HG03520 (cell line): ENCODE data around the gene EBF3.

Experiments
- ATAC-seq: cut with Tn5 transposase; IDR thresholded peaks from one replicate; pipeline ENCODE4 v1.9.1; 2021; ENCODE audit warnings: mild to moderate bottlenecking, moderate library complexity; ENCODE audit not compliant: unreplicated experiment

EBF3 gene

GRCh38 chr10:129971381-129972144 lies 7.5 kb upstream of the EBF3 start:
- ATAC-seq, result no peak

DNA sequence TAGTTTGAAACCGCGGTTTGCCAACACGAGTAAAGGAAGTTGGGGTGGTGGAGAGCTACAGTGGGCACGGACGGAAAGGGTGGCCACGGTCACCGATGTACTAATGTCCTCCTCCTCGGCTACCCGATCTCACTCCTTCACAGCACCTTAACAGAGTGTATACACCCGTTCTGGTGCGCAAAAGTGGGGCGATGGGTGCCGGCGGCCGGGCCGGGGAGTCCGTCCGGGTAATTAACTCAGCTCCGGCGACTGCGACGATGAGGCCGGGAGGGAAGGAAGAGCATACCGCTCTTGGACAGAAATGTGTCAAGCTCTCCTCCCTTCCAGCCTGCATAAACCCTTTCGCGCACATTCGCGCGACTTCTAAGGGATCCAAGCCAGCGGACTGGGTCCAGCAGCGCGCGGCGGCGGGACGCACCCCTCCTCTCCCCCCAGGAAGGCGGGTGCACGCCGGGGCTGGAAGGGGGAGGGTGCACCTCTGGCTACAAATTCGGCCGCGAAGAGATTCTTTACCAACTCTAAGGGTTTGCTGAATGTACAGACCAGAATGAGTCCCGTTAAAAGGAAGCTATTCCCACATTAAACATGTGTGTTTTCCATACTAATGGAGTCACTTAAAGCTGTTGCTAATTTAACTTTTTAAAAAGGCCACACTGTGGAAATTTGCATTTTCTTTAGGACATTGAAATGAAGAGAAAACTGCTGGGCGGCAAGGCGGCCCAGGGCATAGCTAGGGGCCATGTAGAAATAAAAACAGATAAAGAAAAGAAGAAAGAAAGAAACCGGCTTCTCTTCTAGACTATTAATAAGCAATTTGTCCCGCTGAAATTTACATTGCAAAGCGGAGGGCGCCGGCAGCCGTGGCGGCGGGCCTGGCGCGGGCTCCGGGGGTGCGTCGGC lies 6.6 kb upstream of the EBF3 start:
- no peak for ATAC-seq

- no peak for ATAC-seq
Measured at GRCh38 chr10:129969911-129970464, 5.9 kb upstream of the EBF3 start.

DNA sequence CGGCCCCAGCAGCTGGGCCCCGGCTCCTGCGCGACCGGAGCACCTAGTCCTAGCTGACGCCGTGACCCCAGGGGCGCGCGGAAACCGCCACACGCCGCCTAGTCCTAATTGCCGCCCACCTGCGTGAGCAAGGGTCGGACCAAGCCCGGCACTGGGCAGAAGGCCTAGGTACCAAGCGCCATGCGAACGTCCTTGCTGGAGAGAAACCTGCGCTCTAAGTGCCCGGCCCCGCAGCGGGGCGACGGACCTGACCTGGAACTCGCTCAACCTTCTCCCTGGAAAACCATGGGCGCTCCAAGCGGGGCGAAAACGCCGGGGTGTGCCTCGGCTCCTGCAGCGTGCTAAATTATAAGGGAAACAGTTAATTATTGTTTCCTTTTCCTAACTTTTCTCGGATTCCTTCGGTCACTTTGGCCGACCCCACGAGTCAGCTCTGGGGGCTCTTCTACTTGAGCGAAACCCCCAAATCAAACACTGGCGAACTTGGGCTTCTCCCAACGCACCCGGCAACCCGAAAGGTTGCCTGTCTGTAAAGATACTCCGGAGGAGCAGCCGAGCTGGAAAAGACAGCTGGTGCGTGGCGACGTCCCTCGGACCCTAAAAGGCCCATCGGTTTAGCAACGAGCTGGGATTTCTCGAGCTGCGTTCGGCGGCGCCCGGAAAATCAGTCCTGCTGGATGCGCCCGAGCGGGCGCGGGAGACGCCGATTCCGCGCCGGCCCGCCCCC lies 5.3 kb upstream of the EBF3 start:
- no peak for ATAC-seq

DNA sequence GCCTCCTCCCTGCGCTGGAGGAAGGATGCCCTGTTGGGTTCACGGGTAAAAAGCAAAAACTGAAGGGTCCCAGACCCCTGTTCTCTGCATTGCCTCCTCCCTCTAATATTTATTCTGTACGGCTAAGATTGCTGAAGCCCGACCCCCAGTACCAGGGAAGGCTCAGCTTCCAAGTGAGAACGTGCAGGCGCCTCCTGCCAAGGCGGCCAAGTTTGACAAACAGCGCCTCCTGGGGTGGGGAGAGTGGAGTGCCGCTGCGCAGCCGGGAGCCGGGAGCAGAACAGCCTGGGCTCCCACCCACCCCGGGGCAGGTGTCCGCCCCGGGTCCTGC lies 4.7 kb upstream of the EBF3 start:
- no peak for ATAC-seq

DNA sequence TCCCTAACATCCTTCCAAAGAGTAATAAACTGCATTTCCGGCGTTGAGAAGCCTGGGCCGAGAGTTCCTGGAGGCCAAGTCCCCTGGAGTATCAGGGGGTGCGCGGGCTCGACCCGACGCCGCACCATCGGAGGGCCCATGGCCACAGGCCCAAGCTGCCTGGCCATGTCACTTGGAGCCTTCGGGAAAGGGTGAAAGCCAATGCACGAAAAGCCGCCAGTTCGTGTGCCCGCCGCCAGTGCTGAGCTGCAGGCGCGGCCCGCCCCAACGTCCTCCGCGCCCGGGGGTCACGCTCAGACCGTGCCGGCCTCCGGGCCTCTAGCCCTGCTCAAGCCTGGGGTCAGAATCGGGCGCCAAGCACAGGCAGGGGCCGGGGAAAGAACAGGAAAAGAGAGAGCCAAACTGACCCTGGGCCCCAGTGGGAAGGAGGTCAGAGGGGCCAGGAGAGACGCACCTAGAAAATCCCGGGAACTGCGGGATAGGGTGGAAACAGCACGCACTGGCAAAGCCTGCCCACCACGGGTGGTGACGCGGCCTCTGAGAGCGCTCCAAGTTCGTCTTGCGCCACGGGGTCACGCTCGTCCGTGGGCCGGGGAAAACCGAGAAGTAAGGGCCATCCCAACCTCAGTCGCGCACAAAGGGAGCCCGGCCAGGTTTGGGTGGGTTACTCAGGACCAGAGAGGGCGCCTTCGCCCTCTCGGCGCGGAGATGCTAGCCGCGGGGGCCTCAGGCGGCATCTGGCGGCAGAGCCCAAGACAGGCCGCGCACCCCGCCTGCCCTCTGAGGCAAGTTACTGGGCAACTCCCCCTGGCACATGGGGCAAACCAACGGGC lies 4.2 kb upstream of the EBF3 start:
- ATAC-seq, result no peak

DNA sequence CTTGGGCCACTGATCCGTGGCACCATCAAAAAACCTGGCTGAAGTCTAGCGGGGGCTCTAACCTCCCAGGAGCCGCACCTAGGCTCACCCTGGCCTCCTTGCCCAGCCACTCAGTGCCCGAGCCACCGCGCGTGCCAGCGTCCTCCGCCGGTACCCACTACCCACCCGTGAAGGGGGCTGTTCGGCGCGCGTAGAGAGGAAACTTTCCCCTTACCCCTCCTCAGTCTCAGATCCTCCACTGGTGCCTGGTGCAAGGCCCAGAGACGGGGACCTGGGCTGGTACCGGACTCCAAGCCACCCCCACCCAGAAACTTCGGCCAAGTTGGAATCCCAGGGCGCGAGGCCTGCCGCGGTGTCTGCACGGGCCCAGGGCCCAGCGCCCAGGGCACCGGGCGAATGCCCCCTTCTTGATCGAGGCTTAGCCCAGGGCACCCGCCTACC lies 3.5 kb upstream of the EBF3 start:
- ATAC-seq, result no peak

GRCh38 chr10:129966889-129967578 lies 3.0 kb upstream of the EBF3 start:
- no peak for ATAC-seq

DNA sequence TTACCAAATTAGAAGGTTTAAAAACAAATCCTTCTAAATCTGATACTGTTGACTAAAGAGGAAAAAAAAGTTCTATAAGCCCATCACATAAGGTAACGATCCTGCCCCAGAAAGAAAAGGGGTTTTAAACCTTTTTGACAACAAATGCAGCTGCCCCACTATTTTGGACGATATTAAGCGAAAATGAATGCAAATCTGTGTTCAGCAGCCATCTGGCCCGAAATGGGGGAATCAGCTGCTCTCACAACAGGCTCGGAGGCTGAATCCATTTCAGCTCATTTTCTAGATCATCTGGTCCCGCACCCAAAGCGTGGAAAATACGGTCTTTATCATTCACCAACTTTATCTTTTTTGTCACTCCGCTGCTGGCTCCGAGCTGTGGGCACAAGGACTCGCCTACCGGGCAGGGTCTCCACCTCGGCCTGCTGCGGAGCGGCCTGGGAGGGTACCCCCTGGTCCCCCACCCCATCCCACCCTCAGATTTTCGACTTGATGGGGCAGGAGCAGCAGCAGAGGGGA lies 2.4 kb upstream of the EBF3 start:
- no peak for ATAC-seq

- ATAC-seq, result no peak
Measured at GRCh38 chr10:129965959-129966358, 1.9 kb upstream of the EBF3 start.

- ATAC-seq, result no peak
Measured at GRCh38 chr10:129965425-129965808, 1.3 kb upstream of the EBF3 start.

DNA sequence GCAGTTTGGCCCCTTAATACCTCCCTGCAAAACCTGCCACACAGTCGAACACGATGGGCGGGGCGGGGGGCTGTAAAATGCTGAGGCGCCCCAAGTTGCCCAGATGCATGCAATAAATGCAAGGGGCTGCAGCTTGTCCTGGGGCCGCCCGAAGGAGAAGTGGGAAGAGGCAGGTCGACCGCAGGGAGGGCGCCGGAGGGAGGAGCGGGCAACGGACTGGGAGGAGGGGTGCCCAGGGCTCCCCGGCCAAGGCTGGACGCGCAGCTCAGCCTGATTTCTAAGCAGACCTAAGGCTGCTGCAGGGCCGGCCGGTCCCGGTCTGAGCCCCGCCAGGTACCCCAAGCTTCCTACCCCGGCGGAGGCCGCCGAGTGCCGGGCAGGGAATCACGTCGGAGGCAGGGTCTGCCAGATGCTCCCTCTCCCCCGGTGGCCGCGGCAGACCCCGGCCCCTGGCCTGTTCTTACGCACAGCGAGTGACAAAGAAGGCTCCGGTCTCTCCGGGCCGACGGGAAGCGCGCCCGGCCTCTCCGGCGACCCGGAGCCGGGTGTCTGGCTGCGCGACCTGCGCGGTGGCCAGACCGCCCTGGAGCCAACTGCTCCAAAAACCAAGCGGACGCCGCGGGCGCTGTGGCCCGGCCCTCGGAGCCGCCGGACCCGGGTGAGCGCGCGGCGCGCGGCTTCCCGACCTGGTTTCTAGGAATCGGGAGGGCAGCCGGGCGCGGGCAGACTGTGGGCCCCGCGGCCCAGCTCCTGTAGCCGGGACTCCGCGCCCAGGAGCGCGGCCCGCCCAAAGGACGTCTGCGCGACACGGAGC lies 744 bp upstream of the EBF3 start:
- ATAC-seq, result no peak

- no peak for ATAC-seq
Measured at GRCh38 chr10:129962872-129963640, 1.0 kb downstream of the EBF3 start.

DNA sequence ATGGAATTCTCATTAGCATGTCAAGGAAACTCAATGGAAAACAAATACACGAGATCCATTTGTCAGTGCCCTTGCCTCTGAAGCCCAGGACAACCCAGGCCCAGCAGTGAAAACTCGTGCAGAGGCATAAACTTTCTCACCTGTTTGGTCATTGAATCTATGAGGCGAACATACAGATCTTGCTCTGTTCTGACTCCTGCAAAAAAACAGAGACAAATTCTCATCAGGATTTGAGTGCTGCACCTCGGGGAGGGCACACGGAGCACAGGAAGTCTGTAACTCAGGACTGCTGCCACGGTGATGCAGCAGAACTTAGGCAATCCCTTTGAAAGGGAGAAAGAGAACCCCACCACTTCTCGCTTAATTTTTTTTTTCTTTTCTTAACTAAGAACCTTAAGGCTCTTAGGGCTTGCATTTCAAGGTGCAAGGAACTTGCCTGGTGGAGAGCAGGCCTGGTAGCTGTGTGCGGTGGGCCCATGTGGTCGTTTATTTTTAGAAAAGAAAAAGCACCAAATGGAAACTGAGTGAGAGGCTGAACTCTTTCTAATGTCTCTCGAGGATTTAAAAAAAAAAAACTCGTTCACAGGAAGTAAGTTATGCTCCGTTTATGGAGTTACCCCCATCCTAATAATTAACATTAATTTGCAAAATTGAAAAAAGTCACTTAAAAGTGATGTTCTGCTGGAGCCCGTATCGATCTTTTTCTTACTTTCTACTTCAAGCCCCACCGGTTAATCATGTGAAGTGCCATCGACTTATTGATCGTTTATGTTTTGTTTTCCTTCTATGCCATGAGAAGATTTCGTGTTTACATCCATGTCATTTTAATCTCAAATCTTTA lies 1.8 kb downstream of the EBF3 start:
- no peak for ATAC-seq

GRCh38 chr10:129961157-129961701 lies 2.8 kb downstream of the EBF3 start:
- ATAC-seq, result no peak

- no peak for ATAC-seq
Measured at GRCh38 chr10:129960481-129961156, 3.5 kb downstream of the EBF3 start.
